Smooth muscle cell of the pulmonary artery (primary cell): ENCODE measurements around the gene RGP1. TPM values are rescaled to one million over a fixed set of nuclear protein-coding genes. Genes with fewer than 3 reads are reported as not detected.

Source experiments
- total RNA-seq: library from RNA; depleted of rRNA; stranded (reverse); fragments of >200 nt; gene quantifications from 2 replicates; pipeline ENCODE4 v1.2.3, GENCODE V29; 2014

RGP1 gene, protein sequence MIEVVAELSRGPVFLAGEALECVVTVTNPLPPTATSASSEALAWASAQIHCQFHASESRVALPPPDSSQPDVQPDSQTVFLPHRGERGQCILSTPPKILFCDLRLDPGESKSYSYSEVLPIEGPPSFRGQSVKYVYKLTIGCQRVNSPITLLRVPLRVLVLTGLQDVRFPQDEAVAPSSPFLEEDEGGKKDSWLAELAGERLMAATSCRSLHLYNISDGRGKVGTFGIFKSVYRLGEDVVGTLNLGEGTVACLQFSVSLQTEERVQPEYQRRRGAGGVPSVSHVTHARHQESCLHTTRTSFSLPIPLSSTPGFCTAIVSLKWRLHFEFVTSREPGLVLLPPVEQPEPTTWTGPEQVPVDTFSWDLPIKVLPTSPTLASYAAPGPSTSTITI
- 23.0 and 25.0 TPM in 2 replicates for total RNA-seq

DNA sequence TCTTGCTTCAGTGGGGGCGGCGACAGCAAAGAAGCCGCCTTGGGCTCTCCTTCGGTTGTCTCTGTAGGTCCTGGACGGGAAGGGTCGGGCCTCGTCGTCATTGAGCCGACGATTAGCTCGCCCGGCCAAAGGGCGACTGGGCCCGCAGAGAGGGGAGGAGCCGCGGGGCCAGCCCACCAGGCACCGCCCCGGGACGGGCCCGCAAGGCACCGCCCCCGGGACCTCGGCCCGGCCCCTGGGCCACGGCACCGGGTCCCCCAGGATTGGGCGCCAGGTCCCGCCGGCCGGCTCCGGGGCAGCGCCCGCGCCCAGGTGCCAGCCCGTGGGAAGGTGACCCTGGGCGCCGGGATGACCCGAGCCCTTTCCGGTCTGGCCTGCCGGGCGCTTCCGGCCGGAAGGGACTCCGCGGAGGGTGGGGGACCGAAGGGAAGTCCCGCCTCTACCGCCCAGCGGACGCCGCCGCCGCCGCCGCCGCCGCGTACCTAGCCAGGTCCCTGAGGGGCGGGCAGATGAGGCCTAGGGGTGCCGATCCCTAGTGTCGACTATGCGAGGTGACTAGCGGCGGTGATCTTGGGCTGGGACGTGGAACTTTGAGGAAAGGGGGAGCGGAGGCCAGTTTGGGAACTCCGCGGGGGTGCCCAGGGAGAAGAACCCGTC lies at the start of gene RGP1, which contains the start of gene GBA2:
Gene RGP1, plus strand, starts transcription at position 430 of the 657 bp plus-strand sequence. CDS start 469 bp downstream, outside the sequence.
Gene GBA2, minus strand, starts transcription at position 371 of the 657 bp plus-strand sequence. CDS start 524 bp downstream, outside the sequence.

DNA sequence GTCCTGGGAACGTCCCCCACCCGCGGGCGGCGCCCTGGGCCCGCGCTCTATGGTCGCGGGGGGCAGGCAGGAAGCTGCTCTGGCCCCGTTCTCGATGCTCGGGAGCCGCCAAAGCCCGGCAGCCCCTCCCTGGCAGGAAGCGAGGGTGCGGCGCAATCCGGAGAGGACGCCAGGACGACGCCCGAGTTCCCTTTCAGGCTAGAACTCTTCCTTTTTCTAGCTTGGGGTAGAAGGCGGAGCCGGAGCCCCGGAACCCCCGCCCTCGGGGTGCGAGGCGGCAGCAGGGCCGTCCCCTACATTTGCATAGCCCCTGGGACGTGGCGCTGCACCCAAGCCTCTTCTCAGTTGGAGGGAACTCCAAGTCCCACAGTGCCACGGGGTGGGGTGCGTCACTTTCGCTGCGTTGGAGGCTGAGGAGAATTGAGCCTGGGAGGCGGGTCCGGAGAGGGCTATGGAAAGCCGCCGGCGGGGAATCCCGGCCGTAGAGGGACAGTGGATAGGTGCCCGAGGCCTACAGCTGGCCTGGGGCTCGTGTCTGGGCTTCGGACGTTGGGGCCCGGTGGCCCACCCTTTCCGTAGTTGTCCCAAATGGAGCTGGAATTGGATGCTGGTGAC lies 16.8 kb upstream of the RGP1 start, which contains the start of the genes CREB3 and TLN1:
Gene CREB3, plus strand, starts transcription at position 482 of the 615 bp plus-strand sequence. Its CDS starts 107 bp downstream, at position 589.
Gene TLN1, minus strand, starts transcription at position 11 of the 615 bp plus-strand sequence. CDS start 6,501 bp downstream, outside the sequence.

DNA sequence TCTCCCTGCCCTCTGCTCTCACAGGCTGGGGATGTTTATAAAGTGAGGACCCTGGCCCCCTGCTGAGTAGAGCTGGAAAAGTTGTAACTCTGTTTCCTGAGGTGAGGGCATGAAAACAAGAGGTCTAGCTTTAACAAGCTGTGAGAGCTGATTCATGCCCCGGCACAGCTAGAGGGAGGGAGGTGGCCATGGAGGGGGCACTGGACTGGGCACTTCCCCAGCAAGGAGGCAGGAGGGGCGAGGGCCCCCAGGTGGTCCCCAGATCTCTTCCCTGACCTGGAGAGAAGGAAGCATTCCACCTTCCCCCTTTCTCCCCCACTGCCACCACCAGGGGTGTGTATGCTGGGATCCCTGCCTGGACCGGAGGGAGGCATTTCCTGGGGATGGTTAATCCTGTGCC lies 5.2 kb downstream of the RGP1 start, which contains the start of gene MSMP:
Gene MSMP, minus strand, starts transcription at position 13 of the 400 bp plus-strand sequence. CDS start 147 bp downstream, outside the sequence.

DNA sequence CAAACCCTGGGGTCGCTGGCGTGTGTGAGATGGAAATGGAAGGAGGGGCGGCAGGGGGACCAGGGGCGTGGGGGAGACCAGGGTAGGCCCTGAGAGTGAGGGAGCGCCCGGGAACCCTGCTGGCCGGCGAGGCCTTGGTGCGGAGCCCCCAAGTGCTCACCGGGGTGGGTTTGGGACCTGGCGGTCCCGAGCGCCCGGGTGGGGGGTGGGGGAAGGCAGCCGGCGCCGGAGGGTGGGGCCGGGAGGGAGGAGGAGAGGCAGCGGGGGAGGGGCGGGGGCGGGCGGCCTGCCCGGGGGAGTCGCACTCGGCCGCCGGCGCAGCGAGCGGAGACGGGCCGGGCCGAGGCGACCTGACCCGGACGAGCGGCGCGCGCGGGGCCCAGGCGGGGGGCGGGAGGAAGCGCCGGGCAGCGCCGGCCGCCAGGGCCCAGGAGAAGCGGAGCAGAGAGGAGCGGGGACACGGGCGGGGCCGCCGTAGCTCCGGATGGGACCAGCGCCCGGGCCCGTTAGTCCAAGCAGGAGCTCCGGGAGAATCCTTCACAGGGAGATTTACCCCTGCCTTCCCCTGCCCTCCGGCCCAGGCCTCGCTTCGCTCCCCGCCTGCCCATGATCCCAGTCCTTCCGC lies 42.3 kb downstream of the RGP1 start, which contains the start of gene NPR2:
Gene NPR2, plus strand, starts transcription at position 295 of the 625 bp plus-strand sequence. CDS start 818 bp downstream, outside the sequence.

Other genes starting within 250 kb of the RGP1 start
- gene TESK1, start 144.0 kb upstream of the RGP1 start, total RNA-seq, result 11.5 and 16.1 TPM in 2 replicates
- 0.46 and 0.78 TPM in 2 replicates for gene CD72, start 130.9 kb upstream of the RGP1 start, total RNA-seq
- gene SIT1, start 98.4 kb upstream of the RGP1 start, total RNA-seq, result 0.07 TPM in 1 of 2 replicates, not detected in the other
- 20,891 and 22,749 TPM in 2 replicates for gene RMRP, start 91.3 kb upstream of the RGP1 start, total RNA-seq
- 15.1 and 17.9 TPM in 2 replicates for gene CCDC107, start 91.0 kb upstream of the RGP1 start, total RNA-seq
- 0.26 and 0.83 TPM in 2 replicates for gene ARHGEF39, start 84.1 kb upstream of the RGP1 start, total RNA-seq
- 10.0 and 181 TPM in 2 replicates for gene CA9, start 75.4 kb upstream of the RGP1 start, total RNA-seq
- 511 and 885 TPM in 2 replicates for gene TPM2, start 59.4 kb upstream of the RGP1 start, total RNA-seq
- 616 and 792 TPM in 2 replicates for gene TLN1, start 17.1 kb upstream of the RGP1 start, total RNA-seq
- 62.6 and 72.7 TPM in 2 replicates for gene CREB3, start 16.6 kb upstream of the RGP1 start, total RNA-seq
- 24.0 and 30.9 TPM in 2 replicates for gene GBA2, start 59 bp upstream of the RGP1 start, total RNA-seq
- 0.43 TPM in 1 of 2 replicates, not detected in the other for gene MSMP, start 5.0 kb downstream of the RGP1 start, total RNA-seq
- gene NPR2, start 42.3 kb downstream of the RGP1 start, total RNA-seq, result 43.6 and 53.1 TPM in 2 replicates
- gene SPAG8, start 63.0 kb downstream of the RGP1 start, total RNA-seq, result 0.91 and 1.3 TPM in 2 replicates
- gene HINT2, start 65.8 kb downstream of the RGP1 start, total RNA-seq, result 11.4 and 11.8 TPM in 2 replicates
- gene FAM221B, start 79.4 kb downstream of the RGP1 start, total RNA-seq, result not detected in 2 replicates
- 7.0 and 8.5 TPM in 2 replicates for gene TMEM8B, start 79.9 kb downstream of the RGP1 start, total RNA-seq
- gene OR13J1, start 121.1 kb downstream of the RGP1 start, total RNA-seq, result not detected in 2 replicates
- gene HRCT1, start 156.9 kb downstream of the RGP1 start, total RNA-seq, result 0.39 and 0.59 TPM in 2 replicates
- gene SPAAR, start 160.2 kb downstream of the RGP1 start, total RNA-seq, result 0.13 and 0.26 TPM in 2 replicates
- gene OR2S2, start 208.9 kb downstream of the RGP1 start, total RNA-seq, result not detected in 2 replicates